Measurements from ENCODE around the gene FLT3.
"Not testable (repeated sequence)": the region's sequence is repeated elsewhere in the genome, so short reads cannot be mapped to it uniquely, and the experiment has no call there.

FLT3 gene

GRCh38 chr13:27971236-27971645 lies 129.1 kb downstream of the FLT3 start:
- no peak for DNase-seq

GRCh38 chr13:27970382-27971235 lies 129.8 kb downstream of the FLT3 start:
- DNase-seq = no peak

GRCh38 chr13:27969866-27970229 lies 130.5 kb downstream of the FLT3 start:
- no peak for DNase-seq

- no peak for DNase-seq
Observed at GRCh38 chr13:27969082-27969865, 131.1 kb downstream of the FLT3 start, which contains the start of gene CDX2. CDX2 (minus strand) TSS chr13:27969315; CDS start chr13:27969006, 309 bp downstream.

- DNase-seq = no peak
Observed at GRCh38 chr13:27968316-27969081, 131.9 kb downstream of the FLT3 start.

GRCh38 chr13:27967736-27968315 lies 132.6 kb downstream of the FLT3 start:
- no peak for DNase-seq

- DNase-seq = no peak
Observed at GRCh38 chr13:27967203-27967735, 133.1 kb downstream of the FLT3 start.

GRCh38 chr13:27966641-27967202 lies 133.7 kb downstream of the FLT3 start:
- DNase-seq = no peak

- DNase-seq = no peak
Observed at GRCh38 chr13:27965740-27966640, 134.4 kb downstream of the FLT3 start.

- DNase-seq = no peak
Observed at GRCh38 chr13:27965343-27965739, 135.0 kb downstream of the FLT3 start.

- no peak for DNase-seq
Observed at GRCh38 chr13:27964741-27965323, 135.5 kb downstream of the FLT3 start.

GRCh38 chr13:27964206-27964605 lies 136.2 kb downstream of the FLT3 start:
- DNase-seq = not testable (repeated sequence)

GRCh38 chr13:27963491-27963890 lies 136.9 kb downstream of the FLT3 start:
- no peak for DNase-seq

- no peak for DNase-seq
Observed at GRCh38 chr13:27962982-27963381, 137.4 kb downstream of the FLT3 start.

- no peak for DNase-seq
Observed at GRCh38 chr13:27962128-27962841, 138.1 kb downstream of the FLT3 start.

GRCh38 chr13:27961227-27962085 lies 138.9 kb downstream of the FLT3 start:
- DNase-seq = no peak

GRCh38 chr13:27960362-27961226 lies 139.8 kb downstream of the FLT3 start:
- DNase-seq = no peak

GRCh38 chr13:27959976-27960361 lies 140.4 kb downstream of the FLT3 start:
- DNase-seq = no peak
